GM19193 (cell line): ENCODE data around the gene LYSMD1.

ENCODE experiments used
- POLR2A ChIP-seq: IDR thresholded peaks from 4 replicates; pipeline ENCODE4 v1.6.1; 2011; ENCODE audit not compliant: insufficient read depth, insufficient read length; ENCODE audit errors: extremely low read depth

LYSMD1 gene

DNA sequence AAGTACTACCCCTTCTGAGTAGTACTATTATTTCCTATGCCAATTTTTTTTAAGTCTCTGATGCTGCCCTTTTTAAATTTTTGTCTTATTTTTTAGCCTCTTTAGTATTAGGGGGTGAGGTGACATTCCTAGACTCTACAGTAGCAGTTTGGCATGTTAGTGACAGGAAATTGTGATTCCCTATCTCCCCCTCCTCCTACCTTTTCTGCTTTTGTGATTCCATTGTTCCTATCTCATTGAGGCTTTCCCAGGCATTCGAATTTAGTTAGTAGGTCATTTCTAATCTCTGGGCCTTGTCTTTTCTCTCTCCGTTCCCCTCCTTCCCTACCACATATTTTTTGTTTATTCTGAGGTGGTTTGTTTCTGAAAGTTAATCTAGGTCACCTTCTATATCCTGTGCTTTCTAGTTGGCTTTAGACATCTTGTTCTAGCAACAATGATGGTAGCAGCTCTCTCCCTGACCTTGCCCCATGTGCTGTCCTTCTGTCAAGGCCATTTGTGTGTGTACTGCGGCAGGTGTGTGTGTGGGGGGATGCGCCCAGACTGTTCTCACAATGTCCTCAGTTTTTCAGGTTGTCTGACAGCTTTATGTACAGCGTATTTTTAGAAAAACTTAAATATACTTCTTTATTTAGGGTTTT lies 40.8 kb downstream of the LYSMD1 start:
- TF ChIP-seq POLR2A: no peak

DNA sequence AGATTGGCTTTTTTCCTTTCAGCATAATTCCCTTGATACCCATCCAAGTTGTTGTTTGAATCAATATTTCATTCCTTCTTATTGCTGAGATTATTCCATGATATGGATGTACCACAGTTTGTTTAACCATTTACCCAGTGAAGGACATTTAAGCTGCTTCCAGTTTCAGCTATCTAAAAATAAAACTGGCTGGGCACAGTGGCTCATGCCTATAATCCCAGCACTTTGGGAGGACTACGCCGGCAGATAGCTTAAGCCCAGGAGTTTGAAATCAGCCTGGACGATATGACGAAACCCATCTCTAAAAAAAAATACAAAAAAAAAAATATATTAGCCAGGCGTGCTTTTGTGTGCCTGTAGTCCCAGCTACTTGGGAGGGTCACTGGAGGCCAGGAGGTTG lies 51.8 kb downstream of the LYSMD1 start:
- no peak for TF ChIP-seq POLR2A
